Tibial artery (tissue), 4 donors: ENCODE measurements around the gene JAKMIP1.

Source experiments
- DNase-seq, 2 donors: peaks; one replicate each; pipeline ENCODE4 v3.0.0-alpha.2; 2019
- H3K27ac ChIP-seq, 2 donors: fragments of 200-600 bp; sonication (generic) in 1 of 2; 1 replicate in 1 of 2; 2 replicates in 1 of 2; pipeline ENCODE4 v1.5.1; 2018 to 2019; ENCODE audit warnings: mild to moderate bottlenecking in 1 of 2
- H3K27me3 ChIP-seq, 2 donors: fragments of 200-600 bp; sonication (generic) in 1 of 2; one replicate each; pipeline versions ENCODE4 v1.5.1 to v1.6.0; 2016 to 2019
- H3K36me3 ChIP-seq, 3 donors: fragments of 200-600 bp; sonication (generic) in 2 of 3; one replicate each; pipeline ENCODE4 v1.5.1; 2016 to 2019; ENCODE audit warnings: mild to moderate bottlenecking in 2 of 3
- H3K4me1 ChIP-seq, 4 donors: fragments of 200-600 bp; sonication (generic) in 2 of 4; 1 replicate in 3 of 4; 2 replicates in 1 of 4; pipeline ENCODE4 v1.5.1; 2016 to 2019
- H3K4me3 ChIP-seq, 2 donors: fragments of 200-600 bp; sonication (generic) in 1 of 2; 1 replicate in 1 of 2; 2 replicates in 1 of 2; pipeline ENCODE4 v1.5.1; 2018 to 2019; ENCODE audit warnings: mild to moderate bottlenecking in 2 of 2
- H3K9me3 ChIP-seq, 3 donors: fragments of 200-600 bp; sonication (generic) in 1 of 3; one replicate each; pipeline ENCODE4 v1.5.1; 2016 to 2019
- CTCF ChIP-seq, 2 experiments: fragments of 200-600 bp in 1 of 2; fragments of 450-650 bp in 1 of 2; IDR thresholded peaks; one replicate each; pipeline ENCODE4 v1.5.1; 2017 to 2019; ENCODE audit warnings: antibody characterized with exemption in 2 of 2, mild to moderate bottlenecking in 1 of 2, moderate library complexity in 1 of 2
- intact Hi-C: fragments of 100-400 bp; cut with DNase I; formaldehyde crosslinking; loops from one replicate; pipeline ENCODE4 v1.15.0; 2023; ENCODE audit warnings: low total_unique reads

JAKMIP1 gene

GRCh38 chr4:6024313-6024960 is 175.9 kb downstream of the JAKMIP1 start:
- Histone ChIP-seq H3K4me1 (no peaks in the 10 kb centered on the region), H3K27me3 (peaks cover 0 to 33% of the 10 kb centered on the region in 2 donors), H3K27ac (no peak overlapping the region), H3K9me3 (no peaks in the 10 kb centered on the region), H3K4me3 (no peak overlapping the region), H3K36me3 (no peaks in the 10 kb centered on the region)
- no peak for DNase-seq
- intact Hi-C loops, result no loop called here
- TF ChIP-seq CTCF (IDR thresholded peaks at IDR 0.05), result no peak

- intact Hi-C loops, result no loop called here
- H3K27ac ChIP-seq, result no peak overlapping the region
Measured at GRCh38 chr4:6023731-6024130, 176.6 kb downstream of the JAKMIP1 start.

GRCh38 chr4:6022607-6023288 is 177.6 kb downstream of the JAKMIP1 start:
- intact Hi-C loops, result no loop called here
- H3K9me3 ChIP-seq, result no peaks in the 10 kb centered on the region
- peaks cover 0 to 41% of the 10 kb centered on the region in 2 donors for H3K27me3 ChIP-seq
- TF ChIP-seq CTCF (IDR thresholded peaks at IDR 0.05), result no peak
- no peaks in the 10 kb centered on the region for H3K4me1 ChIP-seq
- DNase-seq, result no peak
- H3K27ac ChIP-seq, result no peak overlapping the region
- no peak overlapping the region for H3K4me3 ChIP-seq
- no peaks in the 10 kb centered on the region for H3K36me3 ChIP-seq

More at GRCh38 chr4:6023731-6024130, 176.6 kb downstream of the JAKMIP1 start:
- no peak for TF ChIP-seq CTCF (IDR thresholded peaks at IDR 0.05)
- H3K4me3 ChIP-seq, result no peak overlapping the region
- H3K36me3 ChIP-seq, result no peaks in the 10 kb centered on the region
- no peaks in the 10 kb centered on the region for H3K9me3 ChIP-seq
- H3K4me1 ChIP-seq, result no peaks in the 10 kb centered on the region
- DNase-seq, result no peak
- H3K27me3 ChIP-seq, result peaks cover 0 to 34% of the 10 kb centered on the region in 2 donors

GRCh38 chr4:6021831-6022606 is 178.3 kb downstream of the JAKMIP1 start:
- DNase-seq, result no peak
- intact Hi-C loops, result no loop called here
- no peak for TF ChIP-seq CTCF (IDR thresholded peaks at IDR 0.05)
- no peaks in the 10 kb centered on the region for H3K9me3 ChIP-seq
- no peaks in the 10 kb centered on the region for H3K4me1 ChIP-seq
- no peaks in the 10 kb centered on the region for H3K36me3 ChIP-seq
- no peak overlapping the region for H3K4me3 ChIP-seq
- H3K27ac ChIP-seq, result no peak overlapping the region
- peaks cover 0 to 42% of the 10 kb centered on the region in 2 donors for H3K27me3 ChIP-seq

GRCh38 chr4:6020613-6021012 is 179.7 kb downstream of the JAKMIP1 start:
- no peaks in the 10 kb centered on the region for H3K9me3 ChIP-seq
- H3K27ac ChIP-seq, result no peak overlapping the region
- peaks cover 0 to 42% of the 10 kb centered on the region in 2 donors for H3K27me3 ChIP-seq
- intact Hi-C loops, result no loop called here
- no peak for DNase-seq
- no peak overlapping the region for H3K4me3 ChIP-seq
- H3K4me1 ChIP-seq, result no peaks in the 10 kb centered on the region
- no peaks in the 10 kb centered on the region for H3K36me3 ChIP-seq
- TF ChIP-seq CTCF (IDR thresholded peaks at IDR 0.05), result no peak
